Activated CD4-positive, alpha-beta T cell treated with anti-CD3 and anti-CD28 coated beads, Interleukin-2, amount 10 ng/mL, durations not matched to agents 24 days and 14 days (primary cell): ENCODE results near the gene AZI2. TPM values are rescaled to one million over a fixed set of nuclear protein-coding genes. Genes with fewer than 3 reads are reported as not detected.

Experiments used
- DNase-seq: peaks from one replicate; pipeline ENCODE4 v3.0.0; 2022
- H3K27ac Mint-ChIP-seq: one replicate; pipeline ENCODE4 v1.8.0; 2022; ENCODE audit warnings: mild to moderate bottlenecking, mixed read lengths
- H3K27me3 Mint-ChIP-seq: one replicate; pipeline ENCODE4 v1.8.0; 2022; ENCODE audit warnings: mixed read lengths
- H3K36me3 Mint-ChIP-seq: one replicate; pipeline ENCODE4 v1.8.0; 2022; ENCODE audit warnings: low read depth, mild to moderate bottlenecking, mixed read lengths
- H3K4me1 Mint-ChIP-seq: one replicate; pipeline ENCODE4 v1.8.0; 2021; ENCODE audit warnings: mixed read lengths
- H3K4me3 Mint-ChIP-seq: one replicate; pipeline ENCODE4 v1.8.0; 2022; ENCODE audit warnings: mild to moderate bottlenecking, moderate library complexity, mixed read lengths
- H3K9me3 Mint-ChIP-seq: one replicate; pipeline ENCODE4 v1.8.0; 2021; ENCODE audit warnings: mixed read lengths
- intact Hi-C: fragments of 100-400 bp; cut with micrococcal nuclease; formaldehyde crosslinking; loops from one replicate; pipeline ENCODE4 v1.15.1; 2023
- total RNA-seq: library from RNA; stranded (reverse); gene quantifications from 2 replicates; pipeline ENCODE4 v1.2.3, GENCODE V29; 2022

AZI2 gene
- total RNA-seq, 1 donor from 2014 or later, result 38.7 TPM

DNA sequence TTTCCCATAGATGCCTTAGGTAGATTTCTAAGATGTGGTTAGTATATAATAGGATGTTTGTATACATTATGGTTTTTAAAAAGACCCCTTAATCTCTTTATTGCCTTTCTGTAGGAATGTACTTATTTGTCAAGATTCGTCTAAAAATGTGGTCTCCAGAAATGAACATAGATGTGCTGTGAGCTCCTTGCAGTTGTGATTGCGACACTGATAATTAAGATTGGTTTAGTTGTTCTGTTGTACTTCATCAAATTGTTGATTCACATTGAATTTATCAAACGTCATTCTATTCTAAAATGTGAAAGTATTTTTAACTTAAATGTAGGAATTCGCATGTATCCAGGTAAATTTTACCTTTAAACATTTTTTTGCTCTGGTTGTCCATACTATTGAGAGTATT is 56.0 kb downstream of the AZI2 start:
- no peaks in the 10 kb centered on the region for H3K27me3 Mint-ChIP-seq
- H3K27ac Mint-ChIP-seq, result no peak overlapping the region
- intact Hi-C loops, result no loop called here
- H3K4me1 Mint-ChIP-seq, result peaks cover 11% of the 10 kb centered on the region
- no peaks in the 10 kb centered on the region for H3K9me3 Mint-ChIP-seq
- H3K4me3 Mint-ChIP-seq, result no peak overlapping the region
- H3K36me3 Mint-ChIP-seq, result peaks cover 11% of the 10 kb centered on the region
- DNase-seq, result no peak

DNA sequence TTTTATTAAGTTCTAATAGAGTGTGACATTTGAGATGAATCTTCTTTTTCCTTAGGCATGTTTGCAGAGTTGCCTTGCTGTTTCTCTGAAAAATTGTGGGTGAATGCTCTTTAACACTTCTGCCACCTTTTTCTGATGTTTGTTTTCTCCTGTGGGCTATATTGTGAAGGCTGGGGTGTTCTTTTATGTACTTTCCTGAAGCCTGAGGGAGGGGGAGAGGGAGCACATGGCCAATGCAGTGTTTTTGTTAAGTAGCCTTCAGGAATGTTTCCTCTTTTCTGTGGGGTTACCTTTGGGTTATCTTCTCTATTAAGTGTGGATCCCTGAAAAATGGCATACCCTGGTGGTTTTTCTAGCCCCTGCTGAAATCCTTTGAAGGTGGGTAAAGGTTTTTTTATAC is 57.0 kb downstream of the AZI2 start:
- no peak for DNase-seq
- intact Hi-C loops, result no loop called here
- peaks cover 12% of the 10 kb centered on the region for H3K36me3 Mint-ChIP-seq
- H3K27me3 Mint-ChIP-seq, result no peaks in the 10 kb centered on the region
- H3K4me3 Mint-ChIP-seq, result no peak overlapping the region
- H3K27ac Mint-ChIP-seq, result no peak overlapping the region
- no peaks in the 10 kb centered on the region for H3K9me3 Mint-ChIP-seq
- H3K4me1 Mint-ChIP-seq, result peaks cover 17% of the 10 kb centered on the region

DNA sequence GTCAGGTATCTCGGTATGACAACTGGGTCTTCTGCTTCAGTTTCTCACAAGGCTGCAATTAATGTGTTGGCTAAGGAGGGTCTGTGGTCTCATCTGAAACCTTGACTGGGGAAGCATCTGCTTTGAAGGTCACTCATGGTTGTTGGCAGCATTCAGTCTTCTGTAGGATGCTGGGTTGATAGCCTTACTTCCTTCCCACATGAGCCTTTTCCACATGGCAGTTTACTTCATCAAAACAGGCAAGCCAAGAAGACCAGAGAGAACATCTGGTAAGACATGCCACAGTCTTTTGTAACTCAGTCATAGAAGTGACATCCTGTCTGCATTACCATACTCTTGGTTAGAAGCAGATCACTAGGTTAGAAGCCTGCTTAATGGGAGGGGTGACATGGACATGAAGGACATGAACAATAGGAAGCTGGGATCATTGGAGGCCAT is 57.7 kb downstream of the AZI2 start:
- DNase-seq, result no peak
- intact Hi-C loops, result no loop called here
- H3K27ac Mint-ChIP-seq, result no peak overlapping the region
- no peaks in the 10 kb centered on the region for H3K27me3 Mint-ChIP-seq
- peaks cover 18% of the 10 kb centered on the region for H3K4me1 Mint-ChIP-seq
- H3K36me3 Mint-ChIP-seq, result peaks cover 12% of the 10 kb centered on the region
- no peaks in the 10 kb centered on the region for H3K9me3 Mint-ChIP-seq
- no peak overlapping the region for H3K4me3 Mint-ChIP-seq

DNA sequence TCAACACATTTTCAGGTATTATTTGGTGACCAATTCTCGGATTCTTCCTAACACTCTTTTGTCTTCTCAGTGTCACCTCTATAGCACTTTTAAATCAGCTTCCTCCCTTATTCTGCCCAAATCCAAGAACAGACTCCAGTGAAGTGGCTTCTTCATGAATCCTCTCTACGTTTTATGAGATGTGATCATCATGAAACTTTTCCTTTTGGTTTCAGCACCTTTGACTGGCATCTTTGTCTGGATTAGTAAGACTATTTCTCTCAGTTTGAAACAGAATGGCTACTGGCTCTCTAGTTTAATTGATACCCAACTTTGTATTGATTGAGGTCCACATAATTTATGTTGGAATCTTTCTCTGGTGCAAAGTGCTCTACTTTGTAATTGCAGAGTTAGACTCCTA is 61.6 kb downstream of the AZI2 start:
- intact Hi-C loops, result loop anchor here (5.0 kb wide), 2 partner anchors 40 to 45 kb away; partner anchors contain the start of gene CMC1
- Mint-ChIP-seq H3K27ac (no peak overlapping the region), H3K4me1 (peaks cover 14% of the 10 kb centered on the region), H3K4me3 (no peak overlapping the region), H3K9me3 (no peaks in the 10 kb centered on the region), H3K27me3 (no peaks in the 10 kb centered on the region), H3K36me3 (peaks cover 12% of the 10 kb centered on the region)
- no peak for DNase-seq

DNA sequence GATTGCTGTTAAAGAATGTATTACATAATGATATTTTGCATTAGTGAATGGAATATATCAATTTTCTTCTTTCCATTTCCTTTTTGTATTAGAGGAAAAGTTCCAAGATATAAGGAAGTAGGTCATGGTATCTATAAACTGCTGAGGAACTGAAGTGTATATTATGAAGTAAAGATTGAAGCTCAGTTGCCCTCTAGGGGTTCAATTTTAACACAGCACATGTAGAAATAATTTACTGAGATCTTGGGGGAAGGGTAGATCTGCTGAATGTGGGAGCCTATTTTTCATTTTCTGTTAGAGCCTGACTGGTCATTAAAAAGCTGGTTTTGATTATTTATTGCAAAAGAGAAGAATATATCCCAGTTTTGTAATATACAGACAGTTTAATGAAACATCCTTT is 62.0 kb downstream of the AZI2 start:
- intact Hi-C loops, result loop anchor here (1.0 to 5.0 kb wide), 4 partner anchors 41 to 574 kb away; partner anchors contain the start of genes CMC1 and EOMES
- no peaks in the 10 kb centered on the region for H3K9me3 Mint-ChIP-seq
- H3K36me3 Mint-ChIP-seq, result peaks cover 12% of the 10 kb centered on the region
- H3K4me1 Mint-ChIP-seq, result peaks cover 12% of the 10 kb centered on the region
- H3K27me3 Mint-ChIP-seq, result no peaks in the 10 kb centered on the region
- DNase-seq, result no peak
- H3K27ac Mint-ChIP-seq, result no peak overlapping the region
- no peak overlapping the region for H3K4me3 Mint-ChIP-seq

DNA sequence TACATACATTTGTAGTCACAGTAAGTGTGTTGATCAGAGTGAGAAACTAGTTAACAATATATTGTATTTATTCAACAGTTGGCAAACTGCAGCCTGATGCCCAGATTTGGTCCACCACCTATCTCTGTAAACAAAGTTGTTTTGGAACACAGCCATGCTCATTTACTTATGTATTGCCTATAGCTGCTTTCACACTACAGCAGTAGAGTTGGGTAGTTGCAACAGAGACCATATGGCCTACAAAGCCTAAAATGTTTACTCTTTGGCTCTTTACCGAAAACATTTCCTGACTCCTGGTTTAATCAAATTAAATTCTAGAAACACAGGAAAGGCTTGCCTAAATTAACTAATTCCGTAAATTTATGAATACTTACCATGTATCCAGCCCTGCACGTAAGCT is 67.8 kb downstream of the AZI2 start:
- H3K9me3 Mint-ChIP-seq, result no peaks in the 10 kb centered on the region
- peaks cover 2% of the 10 kb centered on the region for H3K4me1 Mint-ChIP-seq
- H3K27ac Mint-ChIP-seq, result no peak overlapping the region
- H3K36me3 Mint-ChIP-seq, result peaks cover 9% of the 10 kb centered on the region
- intact Hi-C loops, result no loop called here
- H3K4me3 Mint-ChIP-seq, result no peak overlapping the region
- DNase-seq, result no peak
- no peaks in the 10 kb centered on the region for H3K27me3 Mint-ChIP-seq

DNA sequence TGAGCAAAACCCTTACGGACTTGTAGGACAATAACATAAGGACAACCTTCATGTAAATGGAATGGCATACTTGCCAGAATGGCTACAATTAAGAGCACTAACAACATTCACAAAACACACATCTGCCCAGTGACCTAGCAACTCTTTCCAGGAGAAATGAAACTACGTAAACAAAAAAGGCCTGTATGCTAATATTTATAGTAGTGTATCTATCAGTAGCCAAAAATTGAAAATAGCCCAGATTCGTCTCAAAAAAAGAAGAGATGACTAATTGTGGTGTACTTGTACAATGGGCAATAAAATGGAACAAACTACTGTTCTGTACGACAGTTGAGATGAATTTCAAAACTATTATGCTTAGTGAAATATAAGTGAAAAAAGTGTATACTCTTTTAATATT is 68.9 kb downstream of the AZI2 start:
- Mint-ChIP-seq H3K4me3 (no peak overlapping the region), H3K9me3 (peaks cover 2% of the 10 kb centered on the region), H3K27me3 (no peaks in the 10 kb centered on the region), H3K27ac (no peak overlapping the region), H3K4me1 (no peaks in the 10 kb centered on the region), H3K36me3 (peaks cover 17% of the 10 kb centered on the region)
- DNase-seq, result no peak
- intact Hi-C loops, result no loop called here

DNA sequence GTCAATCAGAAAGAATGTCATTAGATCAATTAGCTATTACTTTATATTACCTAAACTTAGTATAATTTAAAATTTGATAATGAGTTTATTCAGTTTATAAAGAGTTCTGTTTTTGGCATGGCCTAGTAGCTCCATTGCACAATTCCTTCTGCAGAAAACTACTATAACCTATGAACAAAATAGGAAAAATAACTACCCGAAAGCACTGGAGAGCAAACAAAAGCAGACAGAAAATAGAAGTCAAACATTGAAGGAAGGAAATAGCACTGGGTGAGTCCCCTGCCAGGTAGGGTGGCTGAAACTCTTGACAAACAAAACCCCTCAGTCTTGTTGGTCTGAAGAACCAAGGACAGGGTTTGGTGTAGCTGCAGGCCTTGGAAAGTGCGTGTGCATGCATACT is 69.7 kb downstream of the AZI2 start:
- H3K36me3 Mint-ChIP-seq, result peaks cover 23% of the 10 kb centered on the region
- H3K9me3 Mint-ChIP-seq, result peaks cover 7% of the 10 kb centered on the region
- DNase-seq, result no peak
- H3K27me3 Mint-ChIP-seq, result no peaks in the 10 kb centered on the region
- H3K4me3 Mint-ChIP-seq, result no peak overlapping the region
- no peaks in the 10 kb centered on the region for H3K4me1 Mint-ChIP-seq
- H3K27ac Mint-ChIP-seq, result no peak overlapping the region
- intact Hi-C loops, result no loop called here

DNA sequence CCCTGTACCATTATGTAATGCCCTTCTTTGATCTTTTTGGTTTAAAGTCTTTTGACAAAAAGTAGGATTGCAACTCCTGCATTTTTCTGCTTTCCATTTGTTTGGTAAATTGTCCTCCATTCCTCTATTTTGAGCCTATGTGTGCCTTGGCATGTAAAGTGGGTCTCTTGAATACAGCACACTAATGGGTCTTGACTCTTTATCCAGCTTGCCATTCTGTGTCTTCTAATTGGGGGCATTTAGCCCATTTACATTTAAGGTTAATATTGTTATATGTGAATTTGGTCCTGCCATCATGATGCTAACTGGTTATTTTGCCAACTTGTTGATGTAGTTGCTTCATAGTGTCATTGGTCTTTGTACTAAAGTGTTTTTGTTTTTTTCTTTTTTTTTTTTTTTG is 74.8 kb downstream of the AZI2 start:
- no peaks in the 10 kb centered on the region for H3K27me3 Mint-ChIP-seq
- H3K4me3 Mint-ChIP-seq, result no peak overlapping the region
- peaks cover 31% of the 10 kb centered on the region for H3K9me3 Mint-ChIP-seq
- no peak for DNase-seq
- intact Hi-C loops, result no loop called here
- peaks cover 8% of the 10 kb centered on the region for H3K4me1 Mint-ChIP-seq
- H3K36me3 Mint-ChIP-seq, result peaks cover 66% of the 10 kb centered on the region
- no peak overlapping the region for H3K27ac Mint-ChIP-seq

Other genes with a start within 250 kb of the AZI2 start
- 21.3 and 23.2 TPM in 2 replicates for gene CMC1, start 107.2 kb downstream of the AZI2 start, total RNA-seq
- gene ZCWPW2, start 103 bp downstream of the AZI2 start, total RNA-seq, result 0.14 TPM in 1 of 2 replicates, not detected in the other